Measurements from ENCODE around the gene TCEA2.
"Not testable (repeated sequence)": the region's sequence is repeated elsewhere in the genome, so short reads cannot be mapped to it uniquely, and the experiment has no call there.

TCEA2 gene

DNA sequence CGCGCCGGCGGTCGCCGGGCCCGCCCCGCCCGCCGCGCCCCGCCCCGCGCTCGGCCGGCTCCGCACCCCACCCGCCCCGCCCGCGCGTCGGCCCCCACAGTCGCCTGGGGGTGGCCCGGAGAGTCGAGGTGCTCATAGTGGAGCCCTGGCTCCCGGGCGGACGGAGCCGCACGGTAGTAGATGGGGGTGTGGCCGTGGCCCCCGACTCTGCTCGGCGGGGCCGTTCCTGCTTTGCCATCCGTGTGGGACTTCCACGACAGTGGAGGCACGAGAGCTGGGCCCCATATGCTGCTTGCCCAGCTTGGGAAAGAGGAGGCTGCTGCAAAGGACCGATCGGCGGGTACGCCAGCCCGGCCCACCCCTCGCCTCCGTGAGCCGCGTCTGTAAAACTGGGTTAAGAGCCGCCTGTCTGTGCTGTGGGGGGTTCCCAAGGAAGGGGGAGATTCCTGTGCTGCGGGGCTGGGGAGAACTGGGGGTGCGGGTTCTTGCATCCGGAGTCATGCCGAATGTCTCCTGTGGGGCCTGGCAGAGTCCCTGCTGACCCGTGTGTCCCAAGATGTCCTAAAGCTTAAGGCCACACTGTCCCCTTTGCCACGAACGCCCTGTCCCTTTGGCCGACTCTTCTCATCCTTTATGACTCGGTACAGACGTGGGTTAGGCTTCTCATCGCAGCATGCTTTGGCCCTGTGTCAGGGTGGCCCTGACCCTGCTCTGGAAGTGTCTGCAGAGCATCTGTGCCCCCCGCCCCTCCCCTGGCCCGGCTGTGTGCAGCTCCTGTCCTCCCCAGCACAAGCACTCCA, 17.2 kb downstream of the TCEA2 start, which contains the start of gene OPRL1:
Gene OPRL1, plus strand, starts transcription at position 70 of the 800 bp plus-strand sequence. CDS start 12,639 bp downstream, outside the sequence.
- DNase-seq: no peak

DNA sequence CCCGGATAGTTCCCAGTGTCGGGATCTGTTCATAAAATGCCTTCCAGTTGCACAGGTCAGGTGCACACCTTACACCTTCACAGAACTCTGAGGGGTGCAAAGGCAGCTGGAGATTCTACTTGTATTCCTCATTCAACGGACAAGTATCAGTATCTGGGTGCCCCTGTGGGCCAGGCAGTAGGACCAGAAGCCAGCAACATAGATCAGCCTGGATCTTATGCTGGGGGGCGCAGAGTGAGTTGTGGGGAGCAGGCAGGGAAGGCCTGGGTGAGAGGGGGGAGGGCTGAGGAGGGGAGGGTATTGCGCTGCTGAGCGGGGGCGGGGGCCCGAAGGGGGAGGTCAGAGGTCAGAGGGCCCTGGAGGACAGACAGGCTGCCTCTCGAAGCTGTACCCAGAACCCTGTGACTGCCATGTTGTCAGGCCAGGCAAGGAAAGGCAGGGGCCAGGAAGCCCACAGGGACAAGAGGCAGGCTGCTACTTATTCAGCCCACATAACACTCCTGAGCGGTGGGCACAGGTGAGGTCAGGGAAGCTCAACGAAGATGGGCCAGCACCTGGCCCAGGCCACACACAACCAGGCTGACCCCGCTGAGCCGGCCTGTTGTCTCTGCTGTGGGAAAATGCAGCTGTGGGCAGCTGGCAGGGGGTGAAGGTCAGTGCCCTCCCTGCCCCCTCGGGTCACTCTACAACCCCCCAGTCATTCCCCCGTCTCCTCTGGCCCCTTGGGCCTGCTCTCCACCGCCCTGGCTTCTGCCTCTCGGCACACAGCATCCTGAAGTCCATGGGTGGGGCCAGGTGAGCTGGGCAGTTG, 18.0 kb downstream of the TCEA2 start:
- no peak for DNase-seq

DNA sequence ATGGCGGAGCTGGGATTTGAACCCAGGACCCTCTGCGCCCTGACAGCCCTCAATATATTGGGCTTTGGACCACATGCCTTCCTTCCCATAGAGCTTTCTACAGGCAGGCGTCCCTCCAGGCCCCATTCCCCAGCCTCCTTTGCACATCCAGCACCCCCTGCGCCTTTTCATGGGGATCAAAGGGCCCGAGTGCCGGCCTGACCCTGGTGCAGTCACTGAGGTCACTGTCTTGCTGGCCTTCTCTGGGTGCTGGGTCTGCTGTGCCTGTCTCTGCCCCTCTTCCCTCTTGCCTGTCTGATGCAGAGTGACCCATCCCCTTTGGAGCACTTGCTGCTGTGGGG, 18.6 kb downstream of the TCEA2 start:
- no peak for DNase-seq

DNA sequence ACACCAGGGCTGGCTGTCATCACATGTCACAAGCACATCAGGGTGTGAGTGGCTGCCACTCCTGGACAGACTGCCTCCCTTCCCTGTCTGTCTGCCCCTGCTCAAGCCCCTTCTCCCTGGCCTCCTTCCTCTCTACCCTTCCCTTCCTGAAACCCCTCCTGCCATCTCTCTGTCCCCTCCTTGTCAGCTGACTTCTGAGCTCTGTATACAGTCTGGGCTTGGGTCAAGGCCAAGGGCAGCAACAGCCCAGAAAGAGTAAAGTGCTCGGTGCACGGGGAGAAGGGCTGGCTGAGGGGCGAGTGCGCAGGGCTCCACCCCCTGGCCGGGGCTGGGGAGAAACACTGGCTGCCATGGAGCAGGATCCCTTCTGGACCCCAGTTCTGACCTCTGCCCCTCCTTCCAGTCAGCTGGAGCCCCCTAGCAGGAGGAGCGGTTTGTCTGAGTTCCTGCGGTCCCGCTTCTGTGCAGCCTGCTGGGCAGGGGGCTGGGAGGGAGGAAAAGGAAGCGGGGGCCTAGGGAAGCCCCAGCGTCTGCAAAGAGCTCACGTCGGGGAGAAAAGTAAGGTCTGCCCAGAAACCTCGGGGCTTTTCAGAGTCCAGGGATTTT, 19.2 kb downstream of the TCEA2 start:
- DNase-seq: no peak

DNA sequence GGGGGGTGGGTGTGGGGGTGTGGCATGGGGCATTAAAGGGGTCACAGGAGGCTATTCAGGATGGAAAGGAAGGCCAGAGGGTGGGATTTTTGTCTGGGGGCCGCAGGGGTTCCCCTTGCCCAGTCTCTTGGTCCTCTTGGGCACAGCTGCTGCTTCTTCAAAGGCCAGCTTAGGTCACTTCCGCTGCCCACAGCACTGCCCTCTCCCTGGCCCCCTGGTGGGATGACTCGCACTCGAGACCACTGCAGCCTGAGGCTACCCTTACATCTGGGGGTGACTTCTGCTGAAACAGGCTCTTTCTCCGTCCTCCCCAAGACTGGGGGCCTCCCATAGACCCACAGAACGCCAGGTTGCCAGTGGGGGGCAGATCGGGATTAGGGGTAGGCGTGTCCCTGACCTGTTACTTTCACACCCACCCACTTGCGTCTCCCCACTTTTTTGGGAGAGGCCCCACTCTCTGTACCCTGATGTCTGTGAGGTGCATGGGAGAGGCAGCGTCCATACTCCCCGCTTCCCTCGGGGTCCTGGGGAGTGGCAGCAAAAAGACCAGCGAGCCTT, 19.9 kb downstream of the TCEA2 start:
- DNase-seq: no peak

DNA sequence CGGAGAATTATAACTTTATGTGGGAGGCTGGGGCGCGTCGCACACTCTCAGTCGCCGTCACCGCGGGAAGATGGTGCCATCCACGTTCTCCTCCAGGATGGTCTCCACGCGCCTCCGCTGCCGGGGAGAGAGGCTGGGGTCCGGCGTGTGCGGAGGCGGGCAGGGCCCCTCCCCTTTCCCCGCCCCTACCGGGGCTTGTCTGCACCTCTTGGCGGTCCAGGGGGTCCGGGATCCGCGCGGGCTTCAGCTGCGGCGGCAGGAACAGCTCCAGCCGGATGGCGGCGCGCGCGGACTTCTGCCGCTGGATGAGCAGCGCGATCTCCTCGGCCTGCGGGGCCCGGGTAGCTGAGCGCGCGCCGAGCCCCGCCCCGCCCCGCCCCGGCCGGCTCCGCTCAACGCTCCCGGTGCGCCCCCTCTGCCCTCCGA, 20.4 kb downstream of the TCEA2 start:
- DNase-seq: peak; percentile 50

DNA sequence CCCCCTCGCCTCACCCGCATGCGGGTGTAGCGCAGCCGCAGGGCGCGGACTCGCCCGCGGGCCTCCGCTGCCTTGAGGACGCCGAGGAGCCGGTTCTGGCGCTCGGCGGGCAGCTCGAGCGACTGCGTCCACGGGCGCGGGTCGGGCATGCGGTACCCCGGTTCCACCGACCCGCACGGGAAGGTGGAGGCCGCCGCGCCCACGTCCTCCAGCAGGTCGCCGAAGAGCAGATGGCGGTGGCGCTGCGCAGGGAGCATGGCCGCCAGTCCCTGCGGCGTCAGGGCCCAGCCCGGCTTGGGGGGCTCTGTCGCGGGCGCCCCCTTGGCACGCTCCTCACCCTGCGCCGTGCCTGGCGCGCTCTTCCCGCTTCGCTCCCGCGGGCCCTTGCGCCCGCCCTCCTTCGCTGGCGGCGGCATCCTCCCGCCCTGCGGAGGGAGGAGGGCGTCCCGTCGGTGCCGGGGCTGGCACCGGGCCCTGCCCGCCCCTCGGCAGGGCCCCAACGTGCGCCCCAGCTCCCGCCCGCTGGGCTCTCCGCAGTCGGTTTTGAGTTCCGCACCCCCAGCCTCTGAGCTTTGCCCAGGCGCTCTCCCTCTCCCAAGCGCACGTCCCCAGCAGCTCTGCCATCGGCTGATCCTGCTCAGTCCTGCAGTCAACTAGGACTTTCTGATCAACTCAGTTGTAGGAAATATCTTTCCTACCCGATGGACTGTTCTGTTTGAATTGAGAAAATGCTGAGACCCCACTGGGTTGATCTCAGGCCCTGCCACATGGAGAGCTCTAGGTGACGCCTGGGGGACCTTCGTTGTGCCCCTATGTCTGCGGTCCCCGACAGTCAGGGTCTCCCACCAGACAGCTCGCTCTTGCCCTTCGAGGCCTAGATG, 21.0 kb downstream of the TCEA2 start, which contains the start of gene LKAAEAR1:
Gene LKAAEAR1, minus strand, starts transcription at position 595 of the 881 bp plus-strand sequence. Its CDS starts 179 bp downstream, at position 416.
- DNase-seq: no peak

DNA sequence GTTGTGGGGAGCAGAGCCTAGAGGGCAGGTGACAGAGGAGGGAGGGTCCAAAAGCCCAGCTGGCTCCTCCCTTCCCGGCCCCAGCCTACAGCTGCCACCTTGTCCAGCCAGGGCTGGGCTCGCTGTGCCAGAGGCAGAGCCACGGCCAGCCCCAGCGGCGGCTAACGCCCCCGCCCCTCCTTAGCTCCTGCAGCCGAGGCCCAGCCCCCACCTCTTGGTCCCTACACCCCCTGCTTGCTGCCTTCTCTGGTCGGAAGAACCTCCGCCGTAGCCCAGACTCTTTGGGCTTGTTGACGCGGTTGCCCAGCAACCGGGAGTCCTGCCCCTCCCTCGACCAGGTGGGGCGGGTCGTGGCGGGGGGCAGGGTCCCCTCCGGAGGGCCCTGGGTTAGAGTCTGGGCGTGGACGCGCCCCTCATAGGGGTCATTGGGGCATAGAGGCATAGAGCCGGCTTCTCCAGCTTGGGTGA, 21.7 kb downstream of the TCEA2 start:
- no peak for DNase-seq

DNA sequence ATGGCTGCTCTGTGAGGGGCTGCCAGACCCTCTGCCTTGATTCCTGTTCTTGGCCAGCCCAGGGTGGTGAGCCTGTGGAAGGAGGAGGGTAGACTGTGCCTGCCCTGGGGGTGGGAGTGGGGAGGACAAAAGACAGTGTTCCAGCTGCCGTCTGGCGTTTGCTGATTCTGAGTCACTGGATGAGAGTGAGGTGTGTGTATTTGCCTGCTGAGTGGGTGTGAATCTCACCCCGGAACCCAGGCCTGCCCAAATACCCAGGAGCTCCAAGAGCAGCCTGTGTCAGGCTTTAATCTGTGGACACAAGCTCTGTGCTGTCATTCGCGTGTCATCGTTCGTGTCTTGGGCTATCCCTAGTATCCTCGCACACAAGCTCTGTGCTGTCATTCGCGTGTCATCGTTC, 23.8 kb downstream of the TCEA2 start:
- DNase-seq: no peak

DNA sequence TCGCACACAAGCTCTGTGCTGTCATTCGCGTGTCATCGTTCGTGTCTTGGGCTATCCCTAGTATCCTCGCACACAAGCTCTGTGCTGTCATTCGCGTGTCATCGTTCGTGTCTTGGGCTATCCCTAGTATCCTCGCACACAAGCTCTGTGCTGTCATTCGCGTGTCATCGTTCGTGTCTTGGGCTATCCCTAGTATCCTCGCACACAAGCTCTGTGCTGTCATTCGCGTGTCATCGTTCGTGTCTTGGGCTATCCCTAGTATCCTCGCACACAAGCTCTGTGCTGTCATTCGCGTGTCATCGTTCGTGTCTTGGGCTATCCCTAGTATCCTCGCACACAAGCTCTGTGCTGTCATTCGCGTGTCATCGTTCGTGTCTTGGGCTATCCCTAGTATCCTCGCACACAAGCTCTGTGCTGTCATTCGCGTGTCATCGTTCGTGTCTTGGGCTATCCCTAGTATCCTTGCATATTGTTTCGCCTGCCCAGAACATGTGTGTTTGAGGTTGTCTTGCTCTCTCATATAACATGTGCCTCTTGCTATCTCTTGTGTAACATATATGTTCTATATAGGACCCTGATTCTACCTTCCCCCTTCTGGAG, 24.3 kb downstream of the TCEA2 start:
- not testable (repeated sequence) for DNase-seq

DNA sequence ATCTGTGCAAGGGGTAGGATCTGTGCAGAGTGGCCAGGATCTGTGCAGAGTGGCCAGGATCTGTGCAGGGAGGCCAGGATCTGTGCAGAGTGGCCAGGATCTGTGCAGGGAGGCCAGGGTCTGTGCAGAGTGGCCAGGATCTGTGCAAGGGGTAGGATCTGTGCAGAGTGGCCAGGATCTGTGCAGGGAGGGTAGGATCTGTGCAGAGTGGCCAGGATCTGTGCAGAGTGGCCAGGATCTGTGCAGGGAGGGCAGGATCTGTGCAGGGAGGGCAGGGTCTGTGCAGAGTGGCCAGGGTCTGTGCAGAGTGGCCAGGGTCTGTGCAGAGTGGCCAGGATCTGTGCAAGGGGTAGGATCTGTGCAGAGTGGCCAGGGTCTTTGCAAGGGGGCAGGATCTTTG, 25.6 kb downstream of the TCEA2 start:
- not testable (repeated sequence) for DNase-seq

DNA sequence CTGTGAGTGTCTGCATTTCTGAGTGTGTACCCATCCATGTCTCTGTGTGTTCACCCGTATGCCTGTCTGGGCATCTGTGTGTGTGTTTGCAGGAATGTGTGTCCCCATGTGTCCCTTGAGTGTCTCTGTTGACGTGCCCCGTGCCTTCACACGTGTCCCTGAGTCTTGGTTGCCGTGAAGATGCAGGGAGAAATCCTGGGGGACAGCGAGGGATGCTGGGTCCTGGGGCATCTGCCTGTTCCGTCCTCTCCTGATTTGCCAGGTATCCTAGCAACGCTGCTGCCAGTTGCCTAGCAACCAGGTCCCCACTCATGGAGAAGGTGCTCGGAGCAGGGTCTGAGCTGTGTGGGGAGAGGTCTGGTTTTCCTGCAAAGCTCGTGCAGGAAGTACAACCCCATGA, 27.2 kb downstream of the TCEA2 start:
- peak; percentile 9 for DNase-seq

DNA sequence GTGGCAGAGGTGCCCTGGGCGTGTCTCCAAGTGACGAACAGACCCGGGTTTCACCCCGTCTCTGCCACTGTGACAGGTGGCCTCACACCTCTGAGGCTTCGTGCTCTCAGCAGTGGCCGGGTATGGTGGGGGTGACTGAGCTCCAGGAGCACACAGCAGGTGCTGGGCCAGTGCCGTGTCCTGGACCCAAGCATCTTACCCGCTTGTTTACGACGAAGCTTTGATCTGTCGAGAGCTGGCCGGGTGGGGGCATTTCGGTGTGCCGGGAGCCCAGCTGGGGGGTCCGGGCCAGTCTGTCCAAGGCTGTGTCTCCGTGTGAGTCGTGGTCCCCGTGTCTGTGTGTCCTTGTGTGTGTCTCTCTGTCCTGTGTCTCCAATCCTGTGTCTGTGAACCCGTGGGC, 28.3 kb downstream of the TCEA2 start:
- DNase-seq: no peak

DNA sequence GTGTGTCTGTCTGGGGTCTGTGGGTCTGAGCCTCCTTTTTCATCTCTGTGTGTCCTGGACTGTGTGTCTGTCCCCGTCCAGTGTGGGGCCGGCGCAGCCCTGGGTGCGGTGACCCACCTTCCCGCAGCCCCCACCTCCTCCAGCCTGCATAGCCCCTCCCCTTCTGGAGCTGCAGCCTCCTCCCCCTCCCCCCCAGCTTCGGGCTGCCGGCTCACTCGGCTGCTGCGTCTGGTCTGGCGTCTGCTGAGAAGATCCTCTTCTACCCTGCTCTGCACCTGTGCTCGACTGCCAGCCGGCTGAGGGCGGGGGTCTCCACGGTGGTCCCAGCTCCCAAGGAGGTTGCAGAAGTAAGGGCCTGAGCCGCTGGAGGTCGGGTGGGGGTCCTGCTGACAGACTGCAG, 28.8 kb downstream of the TCEA2 start:
- no peak for DNase-seq

DNA sequence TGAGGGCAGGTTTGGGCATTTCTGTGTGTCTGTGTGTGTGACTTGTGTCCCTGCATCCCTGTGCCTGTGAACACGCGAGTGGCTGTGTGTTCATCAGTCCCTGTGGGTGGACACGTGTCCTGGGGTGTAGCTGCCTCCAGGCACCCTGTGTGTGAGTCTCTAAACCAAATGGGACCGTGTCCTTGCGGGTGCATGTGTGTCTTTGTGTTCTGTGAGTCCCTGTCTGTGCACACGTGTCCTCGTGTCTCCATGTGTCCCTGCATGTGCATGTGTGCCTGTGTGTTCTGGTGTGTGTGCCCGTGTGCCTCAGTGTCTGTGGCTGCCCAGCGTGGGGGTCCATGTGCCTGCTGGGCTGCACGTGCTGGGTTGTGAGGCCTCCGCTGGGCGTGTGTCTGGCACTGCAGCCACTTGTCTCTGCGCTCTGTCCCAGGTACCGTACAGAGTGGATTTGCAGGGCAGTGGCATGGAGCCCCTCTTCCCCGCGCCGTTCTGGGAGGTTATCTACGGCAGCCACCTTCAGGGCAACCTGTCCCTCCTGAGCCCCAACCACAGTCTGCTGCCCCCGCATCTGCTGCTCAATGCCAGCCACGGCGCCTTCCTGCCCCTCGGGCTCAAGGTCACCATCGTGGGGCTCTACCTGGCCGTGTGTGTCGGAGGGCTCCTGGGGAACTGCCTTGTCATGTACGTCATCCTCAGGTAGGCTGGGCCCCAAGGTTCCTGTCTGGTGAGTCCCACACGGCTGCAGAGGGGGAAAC, 29.4 kb downstream of the TCEA2 start:
- DNase-seq: no peak

DNA sequence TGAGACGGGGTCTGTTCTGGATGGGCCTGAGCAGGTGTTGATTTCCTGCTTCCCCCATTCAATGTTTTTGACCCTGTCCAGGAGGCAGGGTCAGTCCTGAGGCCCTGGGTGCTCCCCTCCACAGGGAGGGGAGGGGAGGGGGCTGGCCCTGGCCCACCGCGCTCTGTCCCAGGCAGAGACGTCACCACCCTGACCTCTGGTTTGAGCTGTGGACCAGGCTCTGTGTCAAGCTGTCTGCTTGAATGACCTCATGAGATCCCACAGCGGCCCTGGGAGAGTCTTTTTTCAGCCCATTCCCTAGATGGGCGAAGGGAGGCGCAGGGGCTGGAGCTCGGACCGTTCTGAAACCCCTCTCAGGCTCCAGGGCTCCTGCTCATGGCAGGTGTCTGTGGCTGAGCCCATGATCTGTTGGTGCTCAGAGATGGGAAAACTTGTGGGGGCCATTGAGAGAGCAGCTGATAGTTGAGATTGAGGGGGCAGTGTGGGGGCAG, 30.1 kb downstream of the TCEA2 start:
- DNase-seq: no peak

DNA sequence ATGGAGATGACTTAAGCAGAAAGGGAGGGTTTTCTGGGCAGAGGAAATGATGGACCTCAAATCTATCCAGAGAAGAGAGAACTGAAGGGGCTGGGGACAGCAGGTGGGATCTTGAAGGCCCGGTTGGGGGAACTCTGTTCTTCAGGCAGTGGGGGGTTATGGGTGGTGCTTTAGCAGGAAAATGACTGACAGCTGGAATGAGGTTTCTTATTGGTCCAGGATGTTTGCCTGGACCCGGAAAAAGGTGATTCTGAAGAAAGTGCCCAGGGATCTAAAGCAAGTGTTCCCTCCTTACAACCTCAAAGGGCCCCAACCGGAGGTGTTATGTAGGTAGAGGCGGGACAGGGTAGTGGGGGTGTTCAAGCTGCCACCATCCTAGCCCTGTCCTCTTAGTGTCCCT, 32.5 kb downstream of the TCEA2 start:
- DNase-seq: no peak

DNA sequence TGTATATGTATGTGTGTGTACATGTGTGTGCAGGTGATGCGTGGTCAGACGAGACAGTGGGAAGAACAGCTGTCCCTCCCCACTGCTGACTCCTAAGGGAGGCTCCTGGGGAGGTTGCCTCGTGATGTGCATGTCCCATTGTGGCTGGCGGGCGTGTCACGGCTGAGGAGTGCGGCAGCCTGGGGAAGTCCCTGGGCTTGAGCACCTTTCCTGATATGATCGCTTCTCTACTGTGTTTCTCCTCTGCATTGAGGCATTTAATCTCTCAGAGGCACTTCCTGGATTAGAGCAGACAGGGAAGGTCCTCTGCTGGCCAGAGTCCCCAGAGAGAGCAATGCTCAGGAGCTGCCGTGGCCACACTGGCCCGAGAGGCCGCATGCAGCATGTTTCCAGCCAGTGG, 32.9 kb downstream of the TCEA2 start:
- DNase-seq: no peak

DNA sequence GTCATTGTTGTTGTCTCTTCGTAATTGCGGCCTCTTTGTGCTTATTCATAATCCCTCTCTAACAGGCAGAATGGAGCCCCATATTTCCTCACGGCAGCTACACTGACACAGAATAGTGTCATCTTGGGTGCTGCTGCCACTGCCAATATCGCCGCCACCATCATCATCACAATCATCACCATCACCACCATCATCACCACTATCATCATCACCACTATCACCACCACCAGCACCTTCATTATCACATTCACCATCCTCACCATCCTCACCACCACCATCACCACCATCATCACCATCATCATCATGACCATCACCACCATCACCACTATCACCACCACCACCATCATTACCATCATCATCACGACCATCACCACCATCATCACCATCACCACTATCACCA, 33.5 kb downstream of the TCEA2 start:
- DNase-seq: no peak

DNA sequence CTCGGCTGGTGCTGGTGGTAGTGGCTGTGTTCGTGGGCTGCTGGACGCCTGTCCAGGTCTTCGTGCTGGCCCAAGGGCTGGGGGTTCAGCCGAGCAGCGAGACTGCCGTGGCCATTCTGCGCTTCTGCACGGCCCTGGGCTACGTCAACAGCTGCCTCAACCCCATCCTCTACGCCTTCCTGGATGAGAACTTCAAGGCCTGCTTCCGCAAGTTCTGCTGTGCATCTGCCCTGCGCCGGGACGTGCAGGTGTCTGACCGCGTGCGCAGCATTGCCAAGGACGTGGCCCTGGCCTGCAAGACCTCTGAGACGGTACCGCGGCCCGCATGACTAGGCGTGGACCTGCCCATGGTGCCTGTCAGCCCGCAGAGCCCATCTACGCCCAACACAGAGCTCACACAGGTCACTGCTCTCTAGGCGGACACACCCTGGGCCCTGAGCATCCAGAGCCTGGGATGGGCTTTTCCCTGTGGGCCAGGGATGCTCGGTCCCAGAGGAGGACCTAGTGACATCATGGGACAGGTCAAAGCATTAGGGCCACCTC, 35.5 kb downstream of the TCEA2 start:
- DNase-seq: no peak
